GM12892 (cell line): ENCODE results near the gene EYS.

Source experiments
- POLR2A ChIP-seq: IDR thresholded peaks from 2 replicates; pipeline ENCODE4 v1.6.1; 2011; ENCODE audit warnings: low read depth, low read length, control low read depth
- TAF1 ChIP-seq: IDR thresholded peaks from 2 replicates; pipeline ENCODE4 v1.6.1; 2011; ENCODE audit warnings: low read depth, mild to moderate bottlenecking, control low read depth, low read length, borderline replicate concordance

DNA sequence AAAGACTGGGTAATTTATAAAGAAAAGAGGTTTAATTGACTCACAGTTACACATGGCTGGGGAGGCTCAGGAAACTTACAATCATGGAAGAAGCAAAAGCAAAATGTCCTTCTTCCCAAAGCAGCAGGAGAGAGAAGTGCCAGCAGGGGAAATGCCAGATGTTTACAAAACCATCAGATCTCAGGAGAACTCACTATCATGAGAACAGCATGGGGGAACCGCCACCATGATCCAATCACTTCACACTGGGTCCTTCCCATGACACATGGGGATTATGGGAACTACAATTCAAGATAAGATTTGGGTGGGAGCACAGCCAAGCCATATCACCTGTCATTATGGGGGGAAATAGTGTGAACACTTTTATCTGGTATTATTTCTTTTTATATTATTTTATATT lies 557.2 kb downstream of the EYS start:
- TF ChIP-seq TAF1, result no peak
- TF ChIP-seq POLR2A, result no peak
